GM12878 (cell line): ENCODE results near the gene ZNF385A. TPM values are rescaled to one million over a fixed set of nuclear protein-coding genes. Genes with fewer than 3 reads are reported as not detected.

Source experiments
- ATAC-seq: fragments of 200-7000 bp; cut with Tn5 transposase; 3 replicates; pipeline ENCODE4 v1.9.1; 2020; ENCODE audit warnings: mild to moderate bottlenecking, moderate library complexity
- BruUV-seq: library from RNA; stranded (reverse); fragments of 400-500 nt; replicated peaks from 2 replicates; lab custom pipeline; 2021; lab: Mats Ljungman, UMichigan
- CTCF ChIA-PET: fragments of 300-600 bp; sonication (Branson Sonifier 250); formaldehyde crosslinking; extraction: SDS; loops from one replicate; lab custom pipeline; 2021; ENCODE audit warnings: inconsistent platforms; lab: Yijun Ruan, JAX
- POLR2A ChIA-PET: fragments of 350-600 bp; formaldehyde crosslinking; extraction: SDS; loops from one replicate; lab custom pipeline; 2021; ENCODE audit warnings: inconsistent platforms; lab: Charles Lee
- RAD21 ChIA-PET: fragments of 300-600 bp; sonication (Branson Sonifier 250); formaldehyde crosslinking; loops from one replicate; lab custom pipeline; 2023; ENCODE audit warnings: antibody characterized with exemption; ENCODE audit not compliant: unreplicated experiment; lab: Charles Lee
- SMC1A ChIA-PET: fragments of 300-600 bp; sonication (Branson Sonifier 250); formaldehyde crosslinking; loops from one replicate; lab custom pipeline; 2023; ENCODE audit not compliant: unreplicated experiment, uncharacterized antibody; lab: Charles Lee
- DNase-seq: peaks from one replicate; pipeline ENCODE4 v3.0.0-alpha.2; 2011; ENCODE audit warnings: low read depth, low spot score
- FAIRE-seq: peaks from 3 replicates; lab custom pipeline; 2011; peaks lifted over from hg19 to GRCh38; lab: Jason Lieb, UNC
- H2AFZ ChIP-seq: 2 replicates; pipeline ENCODE4 v1.6.0; 2011; ENCODE audit warnings: low read depth, low read length, control low read depth; ENCODE audit not compliant: control insufficient read depth
- H3K27ac ChIP-seq: 2 replicates; pipeline ENCODE4 v1.5.1; 2011; ENCODE audit warnings: control low read depth; ENCODE audit not compliant: control insufficient read depth, insufficient read depth
- H3K27me3 ChIP-seq, 2 experiments: replicated peaks in 1 of 2; 2 replicates each; pipeline versions ENCODE4 v1.6.0 to v1.6.1; 2011; ENCODE audit warnings: low read length in 1 of 2; ENCODE audit not compliant: control insufficient read depth in 2 of 2, insufficient read depth in 2 of 2
- H3K36me3 ChIP-seq, 2 experiments: 2 replicates each; pipeline ENCODE4 v1.5.1; 2011; ENCODE audit warnings: low read length in 1 of 2; ENCODE audit not compliant: control insufficient read depth in 2 of 2, insufficient read depth in 2 of 2
- H3K4me1 ChIP-seq: 2 replicates; pipeline ENCODE4 v1.6.1; 2011; ENCODE audit warnings: mild to moderate bottlenecking, low read length, moderate library complexity, mixed read lengths; ENCODE audit not compliant: control insufficient read depth, insufficient read depth
- H3K4me2 ChIP-seq: 2 replicates; pipeline ENCODE4 v1.6.0; 2011; ENCODE audit warnings: control low read depth; ENCODE audit not compliant: control insufficient read depth, insufficient read depth
- H3K4me3 ChIP-seq: fragments of 200-600 bp; sonication (generic); 2 replicates; pipeline ENCODE4 v1.5.1; 2016
- H3K79me2 ChIP-seq: 2 replicates; pipeline ENCODE4 v1.6.0; 2011; ENCODE audit warnings: low read length; ENCODE audit not compliant: control insufficient read depth, insufficient read depth
- H3K9ac ChIP-seq: 2 replicates; pipeline ENCODE4 v1.8.0; 2011; ENCODE audit warnings: low read length, control low read depth, mixed read lengths; ENCODE audit not compliant: control insufficient read depth, insufficient read depth
- H3K9me3 ChIP-seq: replicated peaks from 3 replicates; pipeline ENCODE4 v1.5.1; 2011; ENCODE audit warnings: mild to moderate bottlenecking, low read length; ENCODE audit not compliant: control insufficient read depth, insufficient read depth
- H4K20me1 ChIP-seq: 2 replicates; pipeline ENCODE4 v1.6.0; 2011; ENCODE audit not compliant: control insufficient read depth, insufficient read depth
- BHLHE40 ChIP-seq, 2 experiments: fragments of 450-650 bp in 1 of 2; IDR thresholded peaks; 2 replicates each; pipeline ENCODE4 v1.6.1; 2011 to 2017; ENCODE audit warnings: low read depth in 2 of 2, borderline replicate concordance in 1 of 2, improper control_type of control experiment in 1 of 2, low read length in 1 of 2, mild to moderate bottlenecking in 1 of 2
- CREM ChIP-seq: IDR thresholded peaks from 2 replicates; pipeline ENCODE4 v1.6.1; 2014; ENCODE audit warnings: antibody characterized with exemption, low read depth
- CTCF ChIP-seq, 3 experiments: IDR thresholded peaks in 2 of 3; conservative IDR thresholded peaks in 1 of 3; 2 replicates each; pipeline ENCODE4 v1.5.1; 2011; ENCODE audit warnings: low read depth in 3 of 3, low read length in 3 of 3, mild to moderate bottlenecking in 3 of 3, control low read depth in 2 of 3, moderate library complexity in 2 of 3, inconsistent platforms in 1 of 3, mixed read lengths in 1 of 3; ENCODE audit not compliant: control insufficient read depth in 2 of 3, insufficient read depth in 1 of 3; ENCODE audit errors: extremely low read depth in 1 of 3
- CUX1 ChIP-seq: IDR thresholded peaks from 2 replicates; pipeline ENCODE4 v1.6.1; 2012; ENCODE audit warnings: improper control_type of control experiment, low read depth, low read length; ENCODE audit not compliant: insufficient replicate concordance
- EP300 ChIP-seq, 2 experiments: fragments of 150-350 bp in 1 of 2; IDR thresholded peaks; 2 replicates each; pipeline ENCODE4 v1.6.1; 2011 to 2012; ENCODE audit warnings: low read depth in 2 of 2, low read length in 2 of 2, borderline replicate concordance in 1 of 2, improper control_type of control experiment in 1 of 2, inconsistent platforms in 1 of 2; ENCODE audit not compliant: control insufficient read depth in 1 of 2
- GABPA ChIP-seq: IDR thresholded peaks from 2 replicates; pipeline ENCODE4 v1.6.1; 2014; ENCODE audit warnings: antibody characterized with exemption, low read depth, mild to moderate bottlenecking, inconsistent platforms
- HDAC6 ChIP-seq: fragments of 200-600 bp; sonication (generic); IDR thresholded peaks from one replicate; pipeline ENCODE4 v1.8.0; 2017; ENCODE audit warnings: antibody characterized with exemption; ENCODE audit not compliant: unreplicated experiment
- MTA3 ChIP-seq: IDR thresholded peaks from 2 replicates; pipeline ENCODE4 v1.6.1; 2012; ENCODE audit warnings: low read length, inconsistent platforms, borderline replicate concordance
- RAD21 ChIP-seq: IDR thresholded peaks from 2 replicates; pipeline ENCODE4 v1.6.1; 2011; ENCODE audit warnings: mild to moderate bottlenecking, low read depth, low read length, moderate library complexity; ENCODE audit not compliant: insufficient read depth
- RB1 ChIP-seq: fragments of 450-650 bp; formaldehyde crosslinking; IDR thresholded peaks from 2 replicates; pipeline ENCODE4 v1.6.1; 2017; ENCODE audit warnings: mild to moderate bottlenecking, borderline replicate concordance
- ZBED1 ChIP-seq: IDR thresholded peaks from 2 replicates; pipeline ENCODE4 v1.6.1; 2016; ENCODE audit warnings: borderline replicate concordance
- ZNF384 ChIP-seq: IDR thresholded peaks from 2 replicates; pipeline ENCODE4 v1.6.1; 2012; ENCODE audit warnings: low read depth, mild to moderate bottlenecking, low read length, improper control_type of control experiment, borderline replicate concordance
- ZSCAN29 ChIP-seq: fragments of 450-650 bp; IDR thresholded peaks from 2 replicates; pipeline ENCODE4 v1.6.1; 2017; ENCODE audit warnings: mild to moderate bottlenecking, moderate library complexity
- WGBS: methylation state at CpG from one replicate; pipeline ENCODE4 v1.1.6; 2016; ENCODE audit warnings: low lambda C conversion rate; ENCODE audit not compliant: insufficient replicate concordance, insufficient coverage; ENCODE audit errors: missing lambda C conversion rate; 5-methylcytosine and 5-hydroxymethylcytosine counted together
- in situ Hi-C: fragments of 300-500 bp; cut with MboI; formaldehyde crosslinking; loops from 9 replicates; pipeline ENCODE4 v1.14.3; 2018; ENCODE audit warnings: mixed read lengths
- intact Hi-C: fragments of 100-400 bp; cut with micrococcal nuclease; formaldehyde crosslinking; loops from one replicate; pipeline ENCODE4 v1.14.2; 2022; ENCODE audit not compliant: unreplicated experiment
- polyA plus RNA-seq, 11 experiments: library from polyadenylated mRNA; depleted of rRNA in 4 of 11; unstranded in 6 of 11; stranded (reverse) in 5 of 11; fragments of >200 nt; fragmentation: Nextera tagmentation in 4 of 11; fragmentation: Illumina TruSeq in 1 of 11; extraction: Ambion mirVana in 4 of 11; extraction: Trizol in 1 of 11; gene quantifications; 1 replicate in 1 of 11; 2 replicates in 10 of 11; pipeline versions ENCODE4 v1.2.1 to v1.2.3, GENCODE V29; 2011 to 2016; ENCODE audit warnings: inconsistent platforms in 2 of 11, missing spikeins in 2 of 11, low read depth in 1 of 11
- total RNA-seq, 4 experiments: library from RNA; depleted of rRNA in 3 of 4; stranded (reverse); fragments of >200 nt in 3 of 4; fragmentation: Illumina TruSeq in 1 of 4; extraction: Trizol in 1 of 4; gene quantifications; 2 replicates each; pipeline versions ENCODE4 v1.2.1 to v1.2.3, GENCODE V29; 2013 to 2021

Gene ZNF385A
- total and polyA plus RNA-seq, 10 of the 15 experiments (the other 5 are each of a cell fraction or from before 2014, with no cell fraction given): 0.26 to 26.1 (median 4.9) TPM

- ChIA-PET RAD21 (interaction anchor here (0.5 to 9.3 kb wide), 2 partner anchors 34 to 115 kb away, joined by 3 to 296 read pairs; no protein-coding TSS in a partner anchor), CTCF (interaction anchor here (0.6 to 12.3 kb wide), 13 partner anchors 8 to 1462 kb away, joined by 3 to 1071 read pairs (median 5); partner anchors contain the start of genes ITGA5 and NCKAP1L), POLR2A (interaction anchor here (0.5 kb wide), 1 partner anchor 95 kb away, joined by 3 read pairs; no protein-coding TSS in a partner anchor), SMC1A (interaction anchor here (12.3 kb wide), 1 partner anchor 33 kb away, joined by 469 read pairs; no protein-coding TSS in a partner anchor)
- 41% methylated on average over 11 of the region's 11 CpGs for WGBS
- Histone ChIP-seq H3K9ac (no peak overlapping the region), H3K4me2 (no peak overlapping the region), H3K79me2 (no peaks in the 10 kb centered on the region), H3K4me1 (no peaks in the 10 kb centered on the region), H2AFZ (no peak overlapping the region), H3K27me3 (no peaks in the 10 kb centered on the region; a peak in 1 of 4 replicates), H3K27ac (no peak overlapping the region), H4K20me1 (no peaks in the 10 kb centered on the region), H3K36me3 (no peaks in the 10 kb centered on the region), H3K4me3 (no peak overlapping the region), H3K9me3 (no peaks in the 10 kb centered on the region)
- no peak for DNase-seq
- intact Hi-C loops: no loop called here
- no TSS peak for BruUV-seq
- in situ Hi-C loops: loop anchor here (5.0 kb wide), 1 partner anchor 33 kb away; no protein-coding TSS in a partner anchor
- peak; percentile 67 for ATAC-seq
- peak; percentile 66 for FAIRE-seq
- TF ChIP-seq GABPA (no peak), EP300 (IDR thresholded peaks at IDR 0.05; ENCODE audit: borderline replicate concordance in 1 of 2, control insufficient read depth in 1 of 2, low read depth in 2 of 2, low read length in 2 of 2) (no peak), HDAC6 (no peak), ZSCAN29 (no peak), CTCF (IDR thresholded peaks at IDR 0.05 in 2 of 3, conservative IDR thresholded peaks at IDR 0.05 in 1 of 3; ENCODE audit: control insufficient read depth in 2 of 3, extremely low read depth in 1 of 3, insufficient read depth in 1 of 3, low read depth in 3 of 3, low read length in 3 of 3) (peak; percentile 77 to 99 (median 94)), ZBED1 (no peak), CREM (no peak), BHLHE40 (IDR thresholded peaks at IDR 0.05; ENCODE audit: borderline replicate concordance in 1 of 2, low read depth in 2 of 2, low read length in 1 of 2) (0 out of 4 replicates have a peak, but pooled peaks of 1 of the 2 experiments have one; percentile 27), MTA3 (no peak), RB1 (no peak), CUX1 (no peak), RAD21 (peak; percentile 44), ZNF384 (no peak)
Observed at GRCh38 chr12:54404061-54405004, 19.8 kb upstream of the ZNF385A start.
